Stimulated activated CD8-positive, alpha-beta memory T cell treated with anti-CD3 and anti-CD28 coated beads, Interleukin-12 subunit alpha, Interleukin-12 subunit beta, amount 100 ng/mL, for 4 hours (primary cell): ENCODE results near the gene PRR23B.
"Not testable (repeated sequence)": the region's sequence is repeated elsewhere in the genome, so short reads cannot be mapped to it uniquely, and the experiment has no call there.

Experiments
- DNase-seq: peaks from one replicate; pipeline ENCODE4 v3.0.0-alpha.2; 2020; ENCODE audit warnings: low read depth

The PRR23B gene

GRCh38 chr3:139020868-139021234 is at the start of gene PRR23B:
TSS of gene PRR23B (minus strand) at chr3:139020926. CDS start at chr3:139020661, 265 bp downstream.
- DNase-seq: no peak

- no peak for DNase-seq
Observed at GRCh38 chr3:139062918-139063317, 42.2 kb upstream of the PRR23B start.

GRCh38 chr3:139052802-139053600 is 32.3 kb upstream of the PRR23B start:
- no peak for DNase-seq

- no peak for DNase-seq
Observed at GRCh38 chr3:139044366-139045210, 23.9 kb upstream of the PRR23B start, which contains the start of gene PRR23C. TSS of gene PRR23C (minus strand) at chr3:139044892. CDS start at chr3:139044620, 272 bp downstream.

- DNase-seq: no peak
Observed at GRCh38 chr3:139043554-139044365, 23.0 kb upstream of the PRR23B start.

- no peak for DNase-seq
Observed at GRCh38 chr3:139037478-139037877, 16.8 kb upstream of the PRR23B start.

GRCh38 chr3:139032326-139033002 is 11.7 kb upstream of the PRR23B start:
- no peak for DNase-seq

- not testable (repeated sequence) for DNase-seq
Observed at GRCh38 chr3:139030576-139030975, 9.8 kb upstream of the PRR23B start.

- DNase-seq: no peak
Observed at GRCh38 chr3:139024968-139025367, 4.2 kb upstream of the PRR23B start.

- DNase-seq: no peak
Observed at GRCh38 chr3:139020036-139020867, 474 bp downstream of the PRR23B start.

GRCh38 chr3:139016430-139017048 is 4.2 kb downstream of the PRR23B start:
- DNase-seq: no peak

- no peak for DNase-seq
Observed at GRCh38 chr3:139006051-139006716, 14.5 kb downstream of the PRR23B start, which contains the start of gene PRR23A. TSS of gene PRR23A (minus strand) at chr3:139006268. CDS start at chr3:139006268, 0 bp downstream.

- DNase-seq: no peak
Observed at GRCh38 chr3:139005356-139005993, 15.3 kb downstream of the PRR23B start.

- DNase-seq: no peak
Observed at GRCh38 chr3:138995706-138996105, 25.0 kb downstream of the PRR23B start.

GRCh38 chr3:138987181-138987580 is 33.5 kb downstream of the PRR23B start:
- no peak for DNase-seq

GRCh38 chr3:138985932-138986331 is 34.8 kb downstream of the PRR23B start:
- DNase-seq: no peak

GRCh38 chr3:138984816-138985215 is 35.9 kb downstream of the PRR23B start:
- DNase-seq: no peak

GRCh38 chr3:138976047-138976446 is 44.7 kb downstream of the PRR23B start:
- no peak for DNase-seq

GRCh38 chr3:138975351-138975750 is 45.4 kb downstream of the PRR23B start:
- DNase-seq: no peak
